Panc1 (cell line): ENCODE data around the gene MAPT. TPM values are rescaled to one million over a fixed set of nuclear protein-coding genes. Genes with fewer than 3 reads are reported as not detected.

Source experiments
- ATAC-seq: fragments of 200-7000 bp; cut with Tn5 transposase; 2 replicates; pipeline ENCODE4 v1.9.1; 2020; ENCODE audit warnings: mild to moderate bottlenecking, moderate library complexity
- BruUV-seq: library from RNA; stranded (reverse); fragments of 400-500 nt; replicated peaks from 2 replicates; lab custom pipeline; 2021; lab: Mats Ljungman, UMichigan
- CTCF ChIA-PET: fragments of 300-600 bp; sonication (Branson Sonifier 250); formaldehyde crosslinking; loops from one replicate; lab custom pipeline; 2022; ENCODE audit warnings: antibody characterized with exemption; lab: Charles Lee
- POLR2A ChIA-PET: fragments of 300-600 bp; sonication (Branson Sonifier 250); formaldehyde crosslinking; loops from one replicate; lab custom pipeline; 2022; ENCODE audit warnings: antibody characterized with exemption; lab: Charles Lee
- DNase-seq: peaks from one replicate; pipeline ENCODE4 v3.0.0-alpha.2; 2010; ENCODE audit warnings: low read depth, low spot score
- H3K27ac ChIP-seq: 2 replicates; pipeline ENCODE4 v1.5.1; 2011; ENCODE audit warnings: mild to moderate bottlenecking, low read length, inconsistent platforms
- H3K27me3 ChIP-seq: fragments of 200-500 bp; sonication (Bioruptor generic); 2 replicates; pipeline ENCODE4 v1.6.0; 2014; ENCODE audit warnings: low read length, inconsistent platforms; ENCODE audit not compliant: control insufficient read depth, insufficient read depth
- H3K36me3 ChIP-seq: fragments of 200-500 bp; sonication (Bioruptor generic); 2 replicates; pipeline ENCODE4 v1.5.1; 2014; ENCODE audit warnings: inconsistent platforms, mild to moderate bottlenecking, low read length, moderate library complexity; ENCODE audit not compliant: control insufficient read depth, insufficient read depth
- H3K4me1 ChIP-seq: 2 replicates; pipeline ENCODE4 v1.5.1; 2011; ENCODE audit warnings: inconsistent platforms, mild to moderate bottlenecking, low read length, moderate library complexity; ENCODE audit not compliant: control insufficient read depth, insufficient read depth
- H3K4me3 ChIP-seq, 2 experiments: 2 replicates each; pipeline ENCODE4 v1.5.1; 2011 to 2012; ENCODE audit warnings: low read depth in 2 of 2, low read length in 2 of 2, mild to moderate bottlenecking in 2 of 2, inconsistent platforms in 1 of 2, moderate library complexity in 1 of 2
- H3K9me3 ChIP-seq: fragments of 200-500 bp; sonication (Bioruptor generic); 2 replicates; pipeline ENCODE4 v1.5.1; 2014; ENCODE audit warnings: low read depth, mild to moderate bottlenecking, inconsistent platforms, low read length, moderate library complexity; ENCODE audit not compliant: control insufficient read depth, insufficient read depth
- CTCF ChIP-seq: fragments of 450-650 bp; IDR thresholded peaks from 2 replicates; pipeline ENCODE4 v1.5.1; 2017; ENCODE audit warnings: mild to moderate bottlenecking
- POLR2AphosphoS5 ChIP-seq: IDR thresholded peaks from 2 replicates; pipeline ENCODE4 v1.6.1; 2012; ENCODE audit warnings: mild to moderate bottlenecking, low read depth, low read length, moderate library complexity
- REST ChIP-seq, 2 experiments: IDR thresholded peaks; 2 replicates each; pipeline ENCODE4 v1.6.1; 2011 to 2012; ENCODE audit warnings: low read depth in 2 of 2, control low read depth in 1 of 2, low read length in 1 of 2, mild to moderate bottlenecking in 1 of 2, moderate library complexity in 1 of 2; ENCODE audit not compliant: insufficient read depth in 1 of 2
- SIN3A ChIP-seq: IDR thresholded peaks from 2 replicates; pipeline ENCODE4 v1.6.1; 2012; ENCODE audit warnings: low read depth, mild to moderate bottlenecking, low read length, moderate library complexity, borderline replicate concordance; ENCODE audit not compliant: insufficient read depth
- TCF7L2 ChIP-seq: IDR thresholded peaks from 2 replicates; pipeline ENCODE4 v1.6.1; 2011; ENCODE audit warnings: mild to moderate bottlenecking, low read depth, low read length, inconsistent platforms
- in situ Hi-C: cut with HindIII; loops from 2 replicates; pipeline ENCODE4 v1.10.0; 2016; ENCODE audit warnings: low sequenced_read_pairs, low pct_unique_long_range_greater_than_20kb
- intact Hi-C: fragments of 100-400 bp; cut with micrococcal nuclease; formaldehyde crosslinking; loops from one replicate; pipeline ENCODE4 v1.10.0; 2022; ENCODE audit not compliant: unreplicated experiment
- total RNA-seq: library from RNA; stranded (reverse); gene quantifications from one replicate; pipeline ENCODE4 v1.2.1, GENCODE V29; 2021; ENCODE audit not compliant: unreplicated experiment

Gene MAPT
- total RNA-seq, 1 experiment from 2014 or later = 0.59 TPM

DNA sequence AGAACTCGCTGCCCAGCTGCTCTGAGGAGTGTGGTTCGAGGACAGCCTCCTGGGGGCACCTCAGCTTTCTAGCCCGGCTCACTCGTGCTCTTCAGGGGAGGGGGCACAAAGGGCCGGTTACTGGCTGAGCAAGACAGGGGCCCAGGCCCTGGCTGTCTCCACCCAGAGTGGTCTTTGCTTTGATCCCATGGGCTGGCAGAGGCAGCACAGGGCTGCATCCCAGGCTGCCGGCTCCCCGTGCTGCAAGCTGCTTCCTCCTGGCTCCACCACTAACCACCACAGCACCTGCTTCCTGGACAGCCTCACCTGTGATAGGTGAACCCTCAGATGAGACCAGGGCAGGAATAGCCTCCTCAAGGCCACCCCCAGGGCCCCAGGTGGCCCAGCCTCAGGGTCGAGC, 42.9 kb upstream of the MAPT start:
- H3K36me3 ChIP-seq = no peaks in the 10 kb centered on the region
- no TSS peak for BruUV-seq
- no peaks in the 10 kb centered on the region for H3K4me1 ChIP-seq
- ChIA-PET CTCF (interaction anchor here (2.1 kb wide), 1 partner anchor 211 kb away, joined by 10 read pairs; no protein-coding TSS in a partner anchor), POLR2A (no interaction called here)
- TF ChIP-seq TCF7L2 (no peak), REST (IDR thresholded peaks at IDR 0.05; ENCODE audit: insufficient read depth in 1 of 2, low read depth in 2 of 2, low read length in 1 of 2) (no peak), POLR2AphosphoS5 (no peak), CTCF (no peak), SIN3A (no peak)
- in situ Hi-C loops = no loop called here
- ATAC-seq (no peak), DNase-seq (no peak)
- no peaks in the 10 kb centered on the region for H3K9me3 ChIP-seq
- H3K4me3 ChIP-seq = no peak overlapping the region
- intact Hi-C loops = no loop called here
- no peaks in the 10 kb centered on the region for H3K27me3 ChIP-seq
- no peak overlapping the region for H3K27ac ChIP-seq

DNA sequence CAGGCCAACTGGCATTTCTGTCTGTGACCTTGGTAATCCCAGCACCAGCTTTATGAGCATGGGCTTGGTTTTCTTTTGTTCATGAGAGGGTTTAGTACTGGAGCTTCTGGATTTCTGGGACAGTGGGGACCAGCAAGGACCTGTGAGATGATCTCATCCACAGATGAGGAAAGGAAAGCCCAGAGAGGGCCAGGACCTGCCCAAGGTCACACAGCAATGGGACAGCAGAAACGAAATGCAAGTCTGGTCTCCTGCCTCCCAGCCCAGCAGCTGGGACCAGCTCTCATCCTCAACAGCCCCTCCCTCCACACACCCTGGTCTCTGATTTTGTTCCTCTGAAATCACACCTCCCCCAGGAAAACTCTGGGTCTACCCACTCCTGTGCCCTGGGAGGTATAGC, 42.5 kb upstream of the MAPT start:
- H3K4me3 ChIP-seq = no peak overlapping the region
- BruUV-seq = no TSS peak
- H3K27me3 ChIP-seq = no peaks in the 10 kb centered on the region
- H3K27ac ChIP-seq = no peak overlapping the region
- H3K36me3 ChIP-seq = no peaks in the 10 kb centered on the region
- H3K4me1 ChIP-seq = no peaks in the 10 kb centered on the region
- DNase-seq = no peak
- no peak for TF ChIP-seq CTCF
- no peak for TF ChIP-seq SIN3A
- TF ChIP-seq POLR2AphosphoS5 = no peak
- no peak for TF ChIP-seq REST (IDR thresholded peaks at IDR 0.05; ENCODE audit: insufficient read depth in 1 of 2, low read depth in 2 of 2, low read length in 1 of 2)
- TF ChIP-seq TCF7L2 = no peak
- ChIA-PET POLR2A (no interaction called here), CTCF (interaction anchor here (2.1 kb wide), 1 partner anchor 212 kb away, joined by 10 read pairs; no protein-coding TSS in a partner anchor)
- no peaks in the 10 kb centered on the region for H3K9me3 ChIP-seq
- no peak for ATAC-seq
- intact Hi-C loops (no loop called here), in situ Hi-C loops (no loop called here)
